Right renal pelvis (tissue), 4 donors: ENCODE data around the gene WDR26. TPM values are rescaled to one million over a fixed set of nuclear protein-coding genes. Genes with fewer than 3 reads are reported as not detected.
"Not testable (repeated sequence)": the region's sequence is repeated elsewhere in the genome, so short reads cannot be mapped to it uniquely, and the experiment has no call there.

ENCODE experiments used
- DNase-seq, 4 donors: peaks; one replicate each; pipeline ENCODE4 v3.0.0-alpha.2; 2013; ENCODE audit warnings: low read depth in 4 of 4, low spot score in 3 of 4, missing footprints in 1 of 4
- polyA plus RNA-seq, 4 donors: library from polyadenylated mRNA; unstranded; fragments of 120-200 nt; gene quantifications; one replicate each; pipeline ENCODE4 v1.2.1, GENCODE V29; 2013; ENCODE audit not compliant: insufficient read length in 4 of 4

The WDR26 gene
- 100 to 1,000 TPM in 1 of 4 donors, 10 to 100 TPM in 3; 86.5 to 109 (median 95.1) TPM for polyA plus RNA-seq

GRCh38 chr1:224434691-224435317, at the start of gene WDR26:
Gene WDR26, minus strand, starts transcription at chr1:224434797.
- DNase-seq: peak in 3 of 4 donors; percentile 61 to 74 (median 70)

GRCh38 chr1:224483206-224483605, 48.6 kb upstream of the WDR26 start:
- not testable (repeated sequence) for DNase-seq

DNA sequence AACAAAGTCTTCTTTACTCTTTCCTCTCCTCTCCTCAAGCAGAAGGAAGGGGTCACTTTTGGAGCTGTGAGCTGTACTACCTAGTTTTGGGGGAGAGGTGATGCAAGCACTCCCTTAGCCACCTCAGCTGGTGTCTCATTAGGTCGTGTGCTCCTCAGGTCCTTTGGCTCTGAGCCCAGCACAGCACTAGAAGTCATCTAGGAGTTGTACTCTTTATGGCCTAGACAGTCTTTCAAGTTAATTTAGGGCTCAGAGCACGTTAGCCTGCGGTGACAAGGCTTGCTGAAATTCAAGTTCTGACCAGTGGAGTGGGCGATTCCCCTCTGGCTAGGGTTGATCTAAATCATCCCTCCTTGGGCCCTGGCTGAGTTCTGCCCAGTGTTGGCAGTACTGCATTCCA, 48.0 kb upstream of the WDR26 start:
- no peak for DNase-seq

- no peak for DNase-seq
Observed at GRCh38 chr1:224481601-224482000, 47.0 kb upstream of the WDR26 start.

GRCh38 chr1:224480888-224481459, 46.4 kb upstream of the WDR26 start:
- not testable (repeated sequence) for DNase-seq

DNA sequence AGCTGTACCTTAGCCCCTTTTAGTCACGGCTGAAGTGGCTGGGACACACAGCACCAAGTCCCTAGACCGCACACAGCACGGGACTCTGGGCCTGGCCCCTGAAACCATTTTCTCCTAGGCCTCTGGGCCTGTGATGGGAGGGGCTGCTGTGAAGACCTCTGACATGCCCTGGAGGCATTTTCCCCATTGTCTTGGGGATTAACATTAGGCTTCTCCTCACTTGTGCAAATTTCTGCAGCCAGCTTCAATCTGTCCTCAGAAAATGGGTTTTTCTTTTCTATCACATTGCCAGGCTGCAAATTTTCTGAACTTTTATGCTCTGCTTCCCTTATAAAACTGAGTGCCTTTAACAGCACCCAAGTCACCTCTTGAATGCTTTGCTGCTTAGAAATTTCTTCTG, 45.6 kb upstream of the WDR26 start:
- not testable (repeated sequence) for DNase-seq

GRCh38 chr1:224472806-224473205, 38.2 kb upstream of the WDR26 start:
- no peak for DNase-seq

DNA sequence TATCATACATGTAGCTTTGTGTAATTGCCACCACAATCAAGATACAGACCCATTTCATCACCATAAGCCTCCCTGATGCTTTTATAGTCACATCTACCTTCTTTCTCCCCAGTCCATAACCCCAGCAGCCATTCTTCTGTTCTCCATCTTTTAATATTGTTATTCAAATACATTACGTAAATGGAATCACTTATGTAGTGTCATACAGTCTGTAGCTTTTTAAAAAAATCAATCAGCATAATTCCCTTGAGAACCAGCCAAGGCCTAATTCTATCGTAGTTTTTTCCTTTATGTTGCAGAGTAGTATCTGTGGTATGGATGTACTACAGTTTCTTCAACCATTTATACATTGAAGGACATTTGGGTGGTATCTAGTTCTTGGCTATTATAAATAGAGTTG, 31.6 kb upstream of the WDR26 start:
- DNase-seq: no peak

DNA sequence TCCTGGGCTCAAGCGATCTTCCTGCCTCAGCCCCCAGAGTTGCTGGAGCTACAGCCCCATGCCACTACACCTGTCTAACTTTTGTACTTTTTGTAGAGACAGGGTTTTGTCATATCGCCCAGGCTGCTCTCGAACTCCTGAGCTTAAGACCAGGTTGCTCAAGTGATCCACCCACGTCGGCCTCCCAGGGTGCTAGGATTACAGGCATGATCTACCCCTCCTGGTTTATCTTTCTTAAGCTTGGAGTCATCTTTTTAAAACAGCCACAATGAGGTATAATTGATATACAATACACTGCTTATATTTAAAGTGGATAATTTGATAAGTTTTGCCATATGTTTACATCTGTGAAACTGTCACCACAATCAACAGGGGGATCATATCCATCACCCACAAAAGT, 25.4 kb upstream of the WDR26 start:
- no peak for DNase-seq

GRCh38 chr1:224458996-224459395, 24.4 kb upstream of the WDR26 start:
- no peak for DNase-seq

GRCh38 chr1:224458296-224458695, 23.7 kb upstream of the WDR26 start:
- DNase-seq: no peak

GRCh38 chr1:224457782-224458144, 23.2 kb upstream of the WDR26 start:
- DNase-seq: no peak

DNA sequence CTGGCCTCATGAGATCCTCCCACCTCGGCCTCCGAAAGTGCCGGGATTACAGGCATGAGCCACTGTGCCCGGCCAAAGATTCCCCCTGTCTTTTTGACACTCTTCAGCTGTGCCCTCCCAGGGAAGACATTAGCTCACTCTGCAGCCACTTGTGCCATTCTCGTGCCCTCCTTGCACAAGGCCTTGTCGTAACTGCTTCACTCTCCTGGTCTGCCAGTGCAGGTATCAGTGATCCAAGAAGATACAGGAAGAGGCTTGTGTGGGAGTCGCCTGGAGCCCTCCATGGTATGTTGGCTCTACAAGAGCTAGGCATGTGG, 22.0 kb upstream of the WDR26 start:
- no peak for DNase-seq

- DNase-seq: no peak
Observed at GRCh38 chr1:224454402-224455055, 19.9 kb upstream of the WDR26 start.

GRCh38 chr1:224450561-224451350, 16.2 kb upstream of the WDR26 start:
- DNase-seq: no peak

DNA sequence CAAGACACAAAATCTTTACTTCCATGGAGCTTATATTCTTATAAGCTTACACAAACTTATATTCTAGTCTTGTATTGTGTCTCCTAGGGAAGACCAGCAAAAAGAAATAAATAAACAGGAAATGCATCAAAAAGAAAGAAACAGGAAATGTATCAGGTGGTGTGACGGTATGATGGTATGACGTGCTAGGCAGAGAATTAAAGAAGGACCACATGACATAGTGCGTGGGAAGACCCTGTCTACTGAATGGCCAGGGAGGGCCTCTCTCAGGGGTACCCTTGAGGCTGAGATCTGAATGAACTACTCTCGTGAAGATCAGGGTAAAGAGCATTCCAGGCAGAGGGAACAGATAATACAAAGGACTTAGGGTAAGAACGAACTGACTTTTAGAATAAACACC, 15.6 kb upstream of the WDR26 start:
- DNase-seq: no peak

GRCh38 chr1:224448453-224449017, 13.9 kb upstream of the WDR26 start:
- DNase-seq: no peak

- DNase-seq: no peak
Observed at GRCh38 chr1:224447971-224448370, 13.4 kb upstream of the WDR26 start.

GRCh38 chr1:224447251-224447650, 12.7 kb upstream of the WDR26 start:
- no peak for DNase-seq

- no peak for DNase-seq
Observed at GRCh38 chr1:224438989-224439388, 4.4 kb upstream of the WDR26 start.

DNA sequence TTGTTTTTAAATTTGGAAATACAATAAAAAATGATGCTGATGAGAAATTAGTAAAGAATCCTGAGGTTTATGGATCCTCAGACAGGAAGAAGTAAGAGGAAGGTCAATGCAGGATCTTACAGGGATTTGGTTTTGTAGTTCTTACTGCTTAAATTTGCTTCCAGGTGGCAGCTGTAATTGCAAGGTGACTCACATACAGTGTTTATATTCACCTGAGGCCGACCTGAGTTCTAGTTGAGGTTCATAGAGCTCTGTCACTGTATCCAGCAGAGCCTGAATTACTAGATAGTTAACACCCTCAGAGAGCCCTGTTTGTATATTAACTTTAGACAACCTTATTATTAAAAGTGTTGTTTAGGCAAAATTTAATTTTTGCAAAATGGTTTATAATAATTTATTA, 1.4 kb upstream of the WDR26 start:
- no peak for DNase-seq
